Left ventricle myocardium superior (tissue), 1 donor: ENCODE results near the gene SLC35G6. TPM values are rescaled to one million over a fixed set of nuclear protein-coding genes. Genes with fewer than 3 reads are reported as not detected.
"Not testable (repeated sequence)": the region's sequence is repeated elsewhere in the genome, so short reads cannot be mapped to it uniquely, and the experiment has no call there.

ENCODE experiments used
- ATAC-seq: fragments of 200-7000 bp; cut with Tn5 transposase; one replicate; pipeline ENCODE4 v1.9.1; 2020; ENCODE audit warnings: mild to moderate bottlenecking, moderate library complexity
- DNase-seq: peaks from one replicate; pipeline ENCODE4 v3.0.0-alpha.2; 2020
- intact Hi-C: fragments of 100-400 bp; cut with micrococcal nuclease; formaldehyde crosslinking; loops from one replicate; pipeline ENCODE4 v1.11.0; 2022
- total RNA-seq: library from RNA; stranded (reverse); fragmentation: NEBNext Ultra II Directional; extraction: Animal tissue kit (Norgen Biotek cat#: 25700); gene quantifications from one replicate; pipeline ENCODE4 v1.2.1, GENCODE V29; 2021
- donor health status: DM: no; HTN: yes; CAD: no; lungs with severe emphysema.

SLC35G6 gene
- total RNA-seq, 1 donor from 2014 or later, result not detected

GRCh38 chr17:7448461-7448860 is 32.8 kb upstream of the SLC35G6 start:
- ATAC-seq (no peak), DNase-seq (no peak)
- intact Hi-C loops, result no loop called here

GRCh38 chr17:7459961-7460545 is 21.2 kb upstream of the SLC35G6 start:
- intact Hi-C loops, result no loop called here
- no peak for DNase-seq
- ATAC-seq, result no peak

GRCh38 chr17:7460850-7461660 is 20.2 kb upstream of the SLC35G6 start:
- no peak for DNase-seq
- intact Hi-C loops, result no loop called here
- no peak for ATAC-seq

- no peak for ATAC-seq
- intact Hi-C loops, result no loop called here
- DNase-seq, result no peak
Observed at GRCh38 chr17:7462474-7463371, 18.5 kb upstream of the SLC35G6 start.

- ATAC-seq (no peak), DNase-seq (no peak)
Observed at GRCh38 chr17:7463372-7463846, 17.8 kb upstream of the SLC35G6 start.

GRCh38 chr17:7464081-7464480 is 17.2 kb upstream of the SLC35G6 start:
- DNase-seq, result no peak
- no peak for ATAC-seq
- intact Hi-C loops, result no loop called here

More at GRCh38 chr17:7463372-7463846, 17.8 kb upstream of the SLC35G6 start:
- intact Hi-C loops, result no loop called here

- ATAC-seq (no peak), DNase-seq (no peak)
- intact Hi-C loops, result no loop called here
Observed at GRCh38 chr17:7465597-7466275, 15.5 kb upstream of the SLC35G6 start.

- intact Hi-C loops, result no loop called here
- no peak for ATAC-seq
- no peak for DNase-seq
Observed at GRCh38 chr17:7466318-7466638, 15.0 kb upstream of the SLC35G6 start.

- DNase-seq, result peak; percentile 85
- ATAC-seq, result peak; percentile 56
- intact Hi-C loops, result no loop called here
Observed at GRCh38 chr17:7466639-7467341, 14.5 kb upstream of the SLC35G6 start.

- intact Hi-C loops, result no loop called here
- no peak for DNase-seq
- ATAC-seq, result no peak
Observed at GRCh38 chr17:7467498-7467897, 13.7 kb upstream of the SLC35G6 start.

GRCh38 chr17:7468290-7468689 is 13.0 kb upstream of the SLC35G6 start:
- DNase-seq, result no peak
- intact Hi-C loops, result no loop called here

GRCh38 chr17:7468804-7469389 is 12.3 kb upstream of the SLC35G6 start:
- ATAC-seq, result no peak
- DNase-seq, result no peak
- intact Hi-C loops, result no loop called here

More at GRCh38 chr17:7468290-7468689, 13.0 kb upstream of the SLC35G6 start:
- no peak for ATAC-seq

- DNase-seq, ATAC-seq: not testable (repeated sequence)
Observed at GRCh38 chr17:7469843-7470242, 11.4 kb upstream of the SLC35G6 start.

GRCh38 chr17:7470457-7470973 is 10.7 kb upstream of the SLC35G6 start:
- intact Hi-C loops, result not testable (repeated sequence)

More at GRCh38 chr17:7469843-7470242, 11.4 kb upstream of the SLC35G6 start:
- intact Hi-C loops, result not testable (repeated sequence)

GRCh38 chr17:7471729-7472128 is 9.5 kb upstream of the SLC35G6 start:
- ATAC-seq (no peak), DNase-seq (no peak)
- intact Hi-C loops, result no loop called here

More at GRCh38 chr17:7470457-7470973, 10.7 kb upstream of the SLC35G6 start:
- not testable (repeated sequence) for DNase-seq, ATAC-seq

- DNase-seq, intact Hi-C loops: not testable (repeated sequence)
Observed at GRCh38 chr17:7474767-7475166, 6.5 kb upstream of the SLC35G6 start.

GRCh38 chr17:7475764-7476422 is 5.4 kb upstream of the SLC35G6 start:
- DNase-seq (peak; percentile 75), ATAC-seq (peak; percentile 56)
- intact Hi-C loops, result no loop called here

More at GRCh38 chr17:7474767-7475166, 6.5 kb upstream of the SLC35G6 start:
- ATAC-seq, result not testable (repeated sequence)
